Measurements from ENCODE around the gene MAPKBP1.
A peak's percentile ranks its signal among the peaks of the same experiment; 100 is the strongest.
"Not testable (repeated sequence)": the region's sequence is repeated elsewhere in the genome, so short reads cannot be mapped to it uniquely, and the experiment has no call there.

MAPKBP1 gene, protein sequence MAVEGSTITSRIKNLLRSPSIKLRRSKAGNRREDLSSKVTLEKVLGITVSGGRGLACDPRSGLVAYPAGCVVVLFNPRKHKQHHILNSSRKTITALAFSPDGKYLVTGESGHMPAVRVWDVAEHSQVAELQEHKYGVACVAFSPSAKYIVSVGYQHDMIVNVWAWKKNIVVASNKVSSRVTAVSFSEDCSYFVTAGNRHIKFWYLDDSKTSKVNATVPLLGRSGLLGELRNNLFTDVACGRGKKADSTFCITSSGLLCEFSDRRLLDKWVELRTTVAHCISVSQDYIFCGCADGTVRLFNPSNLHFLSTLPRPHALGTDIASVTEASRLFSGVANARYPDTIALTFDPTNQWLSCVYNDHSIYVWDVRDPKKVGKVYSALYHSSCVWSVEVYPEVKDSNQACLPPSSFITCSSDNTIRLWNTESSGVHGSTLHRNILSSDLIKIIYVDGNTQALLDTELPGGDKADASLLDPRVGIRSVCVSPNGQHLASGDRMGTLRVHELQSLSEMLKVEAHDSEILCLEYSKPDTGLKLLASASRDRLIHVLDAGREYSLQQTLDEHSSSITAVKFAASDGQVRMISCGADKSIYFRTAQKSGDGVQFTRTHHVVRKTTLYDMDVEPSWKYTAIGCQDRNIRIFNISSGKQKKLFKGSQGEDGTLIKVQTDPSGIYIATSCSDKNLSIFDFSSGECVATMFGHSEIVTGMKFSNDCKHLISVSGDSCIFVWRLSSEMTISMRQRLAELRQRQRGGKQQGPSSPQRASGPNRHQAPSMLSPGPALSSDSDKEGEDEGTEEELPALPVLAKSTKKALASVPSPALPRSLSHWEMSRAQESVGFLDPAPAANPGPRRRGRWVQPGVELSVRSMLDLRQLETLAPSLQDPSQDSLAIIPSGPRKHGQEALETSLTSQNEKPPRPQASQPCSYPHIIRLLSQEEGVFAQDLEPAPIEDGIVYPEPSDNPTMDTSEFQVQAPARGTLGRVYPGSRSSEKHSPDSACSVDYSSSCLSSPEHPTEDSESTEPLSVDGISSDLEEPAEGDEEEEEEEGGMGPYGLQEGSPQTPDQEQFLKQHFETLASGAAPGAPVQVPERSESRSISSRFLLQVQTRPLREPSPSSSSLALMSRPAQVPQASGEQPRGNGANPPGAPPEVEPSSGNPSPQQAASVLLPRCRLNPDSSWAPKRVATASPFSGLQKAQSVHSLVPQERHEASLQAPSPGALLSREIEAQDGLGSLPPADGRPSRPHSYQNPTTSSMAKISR (N-terminal part only)
- total RNA-seq: 31.1 to 126 (median 37.5) reads per million in 17 experiments

DNA sequence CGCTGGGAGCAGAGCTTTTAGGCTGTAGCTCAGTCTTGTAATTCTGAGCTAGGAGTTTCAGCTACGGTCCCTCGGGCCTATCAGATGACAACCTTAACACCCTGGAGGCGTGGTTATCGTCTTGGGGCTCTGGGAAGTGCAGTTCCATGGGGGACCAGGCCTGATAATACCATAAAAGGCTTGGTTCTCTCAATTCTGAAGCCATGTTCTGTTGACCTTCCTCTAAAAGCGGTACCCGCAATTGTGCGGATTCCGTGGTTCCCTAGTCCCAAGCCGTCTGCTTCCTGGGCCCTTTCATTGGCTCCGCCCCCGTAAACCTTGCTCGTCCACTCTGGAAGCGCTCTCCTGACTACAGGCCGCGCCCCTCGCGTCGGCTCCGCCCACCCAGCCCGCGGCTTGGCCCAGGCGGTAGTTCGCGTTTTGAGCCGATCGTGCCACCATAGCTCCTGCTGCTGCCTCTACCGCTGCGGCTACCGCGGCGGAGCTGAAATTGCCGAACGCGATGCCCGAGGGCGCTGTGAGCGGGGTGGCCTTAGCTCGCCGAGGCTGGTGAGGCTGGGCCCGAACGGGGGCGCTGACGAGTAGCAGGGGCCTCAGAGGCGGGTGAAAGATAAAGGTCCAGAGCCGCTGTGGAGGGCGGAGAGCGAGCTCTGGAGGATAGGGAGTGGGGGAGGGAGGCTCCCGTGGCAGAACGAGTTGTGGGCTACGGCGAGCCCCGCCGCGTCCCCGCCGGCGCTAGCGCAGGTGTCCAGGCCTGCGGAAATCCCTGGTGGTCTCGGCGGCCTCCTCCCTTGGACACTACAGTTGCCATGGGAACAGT is at the start of gene MAPKBP1:
Gene MAPKBP1 (plus strand): TSS at position 423 of the 820 bp plus-strand sequence. CDS start 792 bp downstream, outside the sequence.
- peak; percentile 99 to 100 (median 100) for DNase-seq

DNA sequence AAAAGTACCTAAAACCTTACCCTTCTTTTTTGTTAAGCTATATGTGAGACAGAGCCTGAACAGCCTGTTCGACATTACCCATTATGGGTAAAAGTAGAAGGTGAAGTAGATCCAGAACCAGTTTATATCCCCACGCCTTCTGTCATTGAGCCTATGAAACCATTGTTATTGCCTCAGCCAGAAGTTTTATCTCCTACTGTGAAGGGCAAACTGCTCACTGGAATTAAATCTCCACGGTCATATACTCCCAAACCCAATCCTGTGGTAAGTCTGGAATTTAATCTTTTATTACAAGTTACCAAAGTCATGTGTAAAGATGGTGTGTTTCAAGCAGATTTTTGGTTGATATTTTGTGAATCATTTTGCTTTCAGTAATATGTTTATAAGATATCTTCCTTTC is 47.1 kb upstream of the MAPKBP1 start:
- no peak for DNase-seq

DNA sequence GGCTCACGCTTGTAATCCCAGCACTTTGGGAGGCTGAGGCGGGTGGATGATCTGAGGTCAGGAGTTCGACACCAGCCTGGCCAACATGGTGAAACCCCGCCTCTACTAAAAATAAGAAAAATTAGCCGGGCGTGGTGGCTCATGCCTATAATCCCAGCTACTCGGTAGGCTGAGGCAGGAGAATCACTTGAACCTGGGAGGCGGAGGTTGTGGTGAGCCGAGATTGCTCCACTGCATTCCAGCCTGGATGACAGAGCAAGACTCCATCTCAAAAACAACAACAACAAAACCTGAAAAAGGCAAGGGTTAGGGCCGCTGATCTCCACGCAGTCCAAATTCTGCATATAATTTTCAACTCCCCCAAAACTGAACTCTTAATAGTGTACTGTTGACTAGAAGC is 46.2 kb upstream of the MAPKBP1 start:
- not testable (repeated sequence) for DNase-seq

DNA sequence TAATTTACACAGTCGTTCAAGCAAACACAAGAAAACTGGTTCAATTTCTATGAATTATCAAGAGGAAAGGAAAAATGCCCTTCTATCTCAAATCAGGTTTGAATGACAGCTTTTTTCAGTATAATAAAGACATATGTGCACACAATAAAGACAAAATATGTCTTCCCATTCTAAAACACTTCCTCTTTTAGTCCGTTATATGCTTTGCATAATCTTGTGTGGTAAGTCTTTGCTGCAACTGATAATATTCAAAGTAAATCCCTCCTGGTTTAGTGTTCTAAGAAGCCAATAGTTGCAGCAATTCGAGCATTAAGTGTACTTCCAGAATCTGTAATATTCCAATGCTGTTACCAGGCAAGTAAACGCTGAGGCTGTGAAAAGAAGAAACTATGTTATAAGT is 43.7 kb upstream of the MAPKBP1 start:
- peak in 3 of 4 experiments; percentile 1 to 57 (median 45) for DNase-seq

DNA sequence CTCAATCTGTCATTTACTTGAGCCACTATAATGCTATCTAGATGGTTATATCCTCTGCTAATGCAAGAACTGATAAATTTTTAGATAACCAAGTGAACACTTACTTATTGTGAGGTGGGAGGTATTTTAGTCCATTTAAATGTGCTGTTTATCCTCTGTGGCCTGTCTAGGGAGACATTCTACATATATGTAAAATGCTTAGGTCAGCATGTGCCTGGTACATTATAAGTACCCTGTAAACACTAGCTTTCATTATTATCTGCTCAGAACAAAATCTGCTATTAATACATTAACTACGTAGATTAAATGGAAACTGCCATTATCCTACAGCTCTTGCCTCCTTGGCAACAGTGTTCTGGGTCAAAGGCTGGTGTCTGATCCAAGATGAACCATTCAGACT is 41.8 kb upstream of the MAPKBP1 start:
- DNase-seq: no peak

DNA sequence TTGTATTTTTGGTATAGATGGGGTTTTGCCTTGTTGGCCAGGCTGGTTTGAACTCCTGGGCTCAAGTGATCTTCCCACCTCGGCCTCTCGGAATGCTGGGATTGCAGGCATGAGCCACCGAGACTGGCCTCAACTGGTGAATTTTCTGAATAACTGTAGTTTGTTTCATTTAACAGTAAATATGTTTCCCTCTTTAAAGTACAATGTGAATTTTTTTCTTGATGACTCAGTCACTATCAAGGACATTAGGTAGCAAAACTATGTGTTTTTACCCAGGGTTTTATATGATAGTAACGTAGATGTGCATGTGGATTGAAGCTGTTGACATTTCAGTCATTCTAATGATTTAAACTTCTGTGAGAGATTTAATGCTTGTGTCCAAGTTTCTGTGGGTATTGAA is 40.2 kb upstream of the MAPKBP1 start:
- DNase-seq: no peak

DNA sequence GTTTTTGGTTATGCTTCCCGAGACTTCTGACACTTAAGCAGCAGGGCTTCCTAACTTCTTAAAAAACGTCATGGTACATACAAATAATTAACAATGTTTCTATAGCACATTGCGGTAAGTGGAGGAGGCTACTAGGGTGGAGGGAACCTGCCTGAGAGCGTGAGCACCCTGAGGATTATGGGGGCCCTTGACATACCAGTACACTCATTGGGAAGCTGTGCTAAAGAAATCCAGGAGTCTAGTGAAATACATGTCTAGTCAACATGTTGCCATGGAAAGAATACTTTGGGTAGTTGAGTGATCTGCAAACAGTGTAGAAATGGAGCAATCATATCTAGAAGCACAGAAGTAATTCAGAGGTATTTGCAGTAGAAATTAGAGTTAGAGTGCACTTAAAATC is 39.2 kb upstream of the MAPKBP1 start:
- no peak for DNase-seq

DNA sequence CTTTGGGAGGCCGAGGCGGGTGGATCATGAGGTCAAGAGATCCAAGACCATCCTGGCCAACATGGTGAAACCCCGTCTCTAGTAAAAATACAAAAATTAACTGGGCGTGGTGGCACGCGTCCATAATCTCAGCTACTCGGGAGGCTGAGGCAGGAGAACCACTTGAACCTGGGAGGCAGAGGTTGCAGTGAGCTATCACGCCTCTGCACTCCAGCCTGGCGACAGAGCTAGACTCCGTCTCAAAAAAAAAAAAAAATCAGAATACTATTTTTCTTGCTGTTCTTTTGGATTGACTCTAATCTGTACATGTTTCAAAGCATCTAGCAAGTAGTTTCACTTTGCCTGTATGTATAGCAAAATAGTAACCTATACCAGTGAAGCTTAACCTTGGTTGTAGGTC is 38.8 kb upstream of the MAPKBP1 start:
- not testable (repeated sequence) for DNase-seq

DNA sequence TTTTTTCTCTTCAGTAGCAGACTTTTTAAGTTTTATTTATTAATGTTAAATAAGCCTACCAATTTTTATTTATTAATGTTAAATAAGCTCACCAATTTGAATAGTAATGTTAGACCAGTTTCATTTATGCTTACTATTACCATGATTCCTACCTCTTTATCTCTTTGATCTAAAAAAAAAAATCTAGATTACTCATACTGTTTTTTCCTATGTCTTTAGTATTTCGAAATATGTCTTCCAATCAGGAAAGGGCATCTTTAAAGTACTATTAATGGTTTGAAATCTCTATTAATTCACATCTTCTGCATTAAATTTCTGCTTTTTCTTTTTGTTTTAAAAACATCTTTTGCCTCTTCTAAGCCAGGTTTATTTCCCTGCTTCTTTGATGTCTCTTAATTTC is 27.5 kb upstream of the MAPKBP1 start:
- DNase-seq: no peak

DNA sequence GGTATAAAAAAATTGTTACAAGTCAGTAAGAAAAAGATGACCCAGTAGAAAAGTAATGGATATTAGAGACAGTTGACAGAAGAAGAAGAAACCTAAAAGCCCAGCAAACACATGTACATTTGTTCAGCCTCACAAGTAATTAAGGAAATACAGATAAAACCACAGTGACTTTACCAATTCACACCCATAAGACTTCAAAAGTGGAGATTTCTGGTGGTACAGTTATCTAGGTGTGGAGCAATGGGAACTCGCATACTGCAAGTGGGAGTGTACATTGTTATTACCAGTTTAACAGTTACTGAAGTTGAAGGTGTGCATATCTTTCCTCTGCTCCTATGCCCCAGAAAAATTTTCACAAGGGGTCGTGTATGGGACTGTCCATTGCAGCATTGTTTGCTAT is 18.1 kb upstream of the MAPKBP1 start:
- no peak for DNase-seq

DNA sequence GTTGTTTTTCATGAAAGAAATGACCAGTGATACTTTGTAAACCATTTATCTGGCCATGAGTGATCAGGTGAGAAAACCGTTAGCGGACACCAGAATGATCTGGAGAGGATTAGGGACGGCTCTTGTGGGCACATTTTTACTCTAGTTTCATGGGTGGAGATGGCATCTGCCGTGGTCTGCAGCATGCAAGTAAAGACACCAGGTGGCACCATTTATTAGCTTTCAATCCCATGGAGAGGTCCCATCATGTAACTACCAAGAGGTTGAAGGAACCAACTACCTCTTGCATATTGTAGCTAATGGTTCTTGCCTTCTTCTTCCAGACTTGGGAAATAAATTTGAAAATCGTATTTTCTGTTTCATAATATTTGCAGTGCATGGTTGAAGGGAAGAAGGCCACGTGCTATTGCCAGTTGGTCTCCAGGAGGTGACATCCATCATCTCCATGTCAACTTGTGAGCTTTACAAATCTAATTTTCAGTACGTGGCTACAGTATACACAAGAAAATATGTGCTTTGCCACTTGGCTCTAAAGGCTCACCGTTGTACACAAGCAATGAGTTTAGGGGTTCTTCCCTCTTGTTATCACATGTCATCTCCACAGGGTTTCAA is 1.5 kb upstream of the MAPKBP1 start:
- peak; percentile 72 to 85 (median 78) for DNase-seq

DNA sequence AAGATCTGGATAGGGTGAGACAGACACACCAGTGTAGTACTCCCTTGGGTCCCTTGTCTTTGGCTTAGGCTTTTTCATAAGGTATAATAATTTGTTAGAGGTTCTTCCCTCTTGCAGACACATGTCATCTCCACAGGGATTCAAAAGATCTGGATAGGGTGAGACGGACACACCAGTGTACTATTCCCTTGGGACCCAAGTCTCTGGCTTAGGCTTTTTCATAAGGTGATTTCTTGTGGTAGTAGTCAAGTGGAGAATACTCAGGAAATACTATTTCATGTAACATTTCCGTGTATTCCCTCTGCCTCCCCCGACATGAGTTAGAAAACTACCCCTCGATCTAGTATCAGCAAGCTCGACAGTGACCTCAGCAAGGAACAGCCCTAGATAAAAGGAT is 954 bp upstream of the MAPKBP1 start:
- DNase-seq: peak in 2 of 4 experiments; percentile 10 to 15

DNA sequence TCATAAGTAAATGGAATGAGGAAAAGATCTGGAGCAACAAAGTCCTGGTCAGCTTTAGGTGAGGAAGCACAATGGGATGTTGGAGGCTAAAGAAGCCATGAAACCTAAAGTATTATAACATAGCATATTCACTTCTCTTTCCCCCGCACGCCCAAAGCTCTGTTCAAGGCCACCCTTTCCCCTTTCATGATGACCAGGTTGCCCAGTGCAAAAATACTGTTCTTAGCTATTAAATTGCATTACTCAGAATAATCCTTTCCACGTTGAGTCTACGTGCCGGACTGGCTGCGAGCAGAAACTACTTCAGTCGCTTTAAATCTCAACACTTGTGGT is 589 bp upstream of the MAPKBP1 start:
- DNase-seq: no peak

DNA sequence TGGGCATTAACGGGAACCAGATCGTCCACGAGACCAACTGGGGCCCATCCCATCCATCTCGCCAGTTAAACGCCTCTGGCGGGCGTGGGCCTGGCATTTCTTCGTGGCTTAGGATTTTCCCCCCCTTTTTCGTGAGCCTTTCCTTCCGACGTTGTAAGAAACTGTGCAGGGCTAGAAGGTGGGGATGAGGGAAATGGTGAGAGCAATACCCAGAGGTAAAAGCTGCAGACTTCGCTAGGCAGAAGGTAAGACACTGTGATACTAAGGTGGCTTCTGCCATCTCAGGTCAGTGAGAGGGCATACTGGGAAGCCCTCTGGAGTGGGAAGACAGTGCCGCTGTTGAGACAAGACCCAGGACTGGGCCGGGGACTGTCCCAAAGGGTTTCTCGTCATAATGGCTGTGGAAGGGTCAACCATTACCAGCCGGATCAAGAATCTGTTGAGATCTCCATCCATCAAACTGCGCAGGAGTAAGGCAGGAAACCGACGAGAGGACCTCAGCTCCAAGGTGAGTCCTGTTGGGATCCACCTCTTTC is 666 bp downstream of the MAPKBP1 start:
- DNase-seq: peak in 3 of 4 experiments; percentile 74 to 81 (median 74)

DNA sequence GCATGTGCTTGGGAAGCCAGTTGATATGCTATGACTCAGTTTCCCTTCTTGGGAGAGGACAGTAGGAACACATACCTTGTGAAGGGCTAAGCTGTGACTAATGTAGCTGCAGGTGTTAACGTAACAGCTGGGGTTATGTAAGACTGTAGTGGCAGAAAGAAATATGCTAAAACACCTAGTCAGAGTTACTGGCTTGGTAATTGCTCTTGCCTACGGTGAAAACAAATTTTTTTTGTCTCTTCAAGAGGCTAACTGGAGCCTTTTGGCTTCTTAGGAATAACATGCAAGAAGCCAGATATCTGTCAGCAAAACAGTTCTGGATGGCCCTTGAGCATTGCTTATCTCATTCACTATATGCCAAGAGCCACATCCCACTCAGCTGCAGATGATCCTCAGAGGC is 1.4 kb downstream of the MAPKBP1 start:
- no peak for DNase-seq

DNA sequence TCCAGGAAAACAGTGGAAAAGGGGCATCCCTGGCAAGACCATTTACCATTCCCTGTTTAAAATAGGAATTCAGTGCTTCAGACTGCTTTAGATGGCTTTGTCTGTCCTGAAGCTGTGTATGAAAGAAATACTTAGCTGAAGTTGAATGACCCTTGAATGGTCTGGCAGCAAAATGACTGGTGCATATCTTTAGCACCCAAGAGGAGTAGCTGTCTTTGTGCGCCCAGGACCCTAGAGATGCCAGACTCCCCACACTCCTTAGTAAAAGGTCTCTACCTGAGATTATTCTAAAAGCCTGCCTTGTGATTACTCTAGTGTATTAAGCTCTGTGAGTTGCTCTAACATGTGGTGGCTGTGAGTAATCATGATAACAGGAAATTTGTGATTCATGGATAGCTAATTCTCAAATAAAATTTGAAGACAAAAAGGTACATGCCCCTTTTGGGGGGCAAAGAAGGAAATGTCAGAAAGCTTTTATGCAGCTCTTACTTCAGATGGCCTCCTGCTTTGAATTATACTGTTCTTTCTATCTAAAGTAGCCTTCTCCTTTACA is 3.2 kb downstream of the MAPKBP1 start:
- DNase-seq: no peak

DNA sequence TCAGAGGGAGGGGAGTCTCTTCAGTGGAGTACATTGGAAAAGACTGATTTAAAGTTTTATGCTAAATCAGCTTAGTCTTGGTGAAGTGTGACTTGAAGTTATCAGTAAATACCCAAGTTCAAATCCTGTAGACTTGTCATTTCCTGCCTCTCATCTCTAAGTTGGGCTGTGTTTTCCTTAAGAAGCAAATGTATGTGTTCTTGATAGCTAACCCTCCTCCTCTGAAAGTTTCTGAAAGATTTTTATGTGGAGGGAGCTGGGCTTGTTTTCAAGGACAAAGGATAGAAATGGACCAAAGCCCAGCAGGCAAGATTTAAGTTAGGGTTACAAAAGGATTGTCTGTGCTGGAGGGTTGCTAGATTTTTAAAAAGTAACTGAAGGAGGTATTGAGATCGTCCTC is 4.2 kb downstream of the MAPKBP1 start:
- no peak for DNase-seq

DNA sequence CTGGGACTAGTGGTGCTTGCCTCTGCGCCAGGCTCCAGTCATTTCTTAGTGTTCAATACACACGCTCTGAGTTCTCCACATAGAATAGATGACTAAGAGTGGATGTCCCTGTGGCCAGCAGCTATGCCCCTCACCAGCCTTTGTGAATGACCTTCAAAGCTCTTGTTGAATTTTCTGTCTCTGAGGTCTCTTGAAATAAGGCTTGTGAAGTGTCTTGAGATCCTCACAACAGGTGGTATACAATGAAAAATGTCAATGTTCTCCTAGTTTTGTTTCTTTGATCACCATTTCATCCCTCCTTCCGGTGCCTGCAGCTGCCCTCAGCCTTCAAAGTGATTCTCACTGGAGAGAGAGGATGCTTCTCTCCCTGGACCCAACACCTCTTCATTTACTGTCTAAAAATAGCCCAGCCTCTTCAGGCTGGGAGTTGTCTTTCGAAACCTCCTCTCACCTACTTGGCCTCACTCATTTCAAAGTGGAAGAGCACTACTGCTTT is 5.4 kb downstream of the MAPKBP1 start:
- no peak for DNase-seq

DNA sequence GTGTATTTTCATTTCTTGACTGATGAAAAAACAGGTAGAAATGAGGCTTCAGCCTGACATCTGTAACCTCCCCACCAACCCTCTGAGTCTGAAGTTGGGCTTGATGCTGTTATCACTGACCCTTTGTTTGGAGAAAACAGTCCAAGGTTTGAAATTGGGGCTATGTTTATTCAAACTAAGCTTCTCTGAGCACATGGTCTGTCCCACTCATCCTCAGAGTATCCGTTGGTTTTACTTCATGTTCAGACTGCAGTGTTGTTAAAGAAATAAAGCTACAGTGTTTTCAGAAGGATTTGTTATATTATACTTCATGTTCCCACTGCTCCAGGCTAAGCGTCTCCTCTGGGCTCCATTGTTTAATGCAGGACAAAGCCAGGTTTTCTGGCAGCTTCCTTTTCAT is 6.0 kb downstream of the MAPKBP1 start:
- no peak for DNase-seq

DNA sequence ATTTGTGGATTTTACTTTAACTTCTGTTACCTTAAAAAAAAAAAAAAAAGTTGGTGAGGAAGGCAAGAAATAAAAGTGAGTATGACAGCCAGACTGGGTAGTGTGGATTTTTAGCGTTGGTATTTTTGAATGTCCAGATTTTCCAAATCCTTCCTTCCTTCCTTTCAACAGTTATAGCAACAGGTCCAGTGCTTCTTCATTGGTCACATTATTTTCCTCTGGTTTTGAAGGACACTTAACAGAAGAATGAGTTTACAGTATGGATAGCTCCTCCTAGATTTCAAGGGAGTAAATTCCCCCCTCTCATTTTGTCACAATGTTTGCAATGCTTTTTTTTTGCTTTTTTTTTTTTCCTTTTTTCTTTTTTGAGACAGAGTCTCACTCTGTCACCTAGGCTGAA is 6.4 kb downstream of the MAPKBP1 start:
- DNase-seq: no peak
